ENCODE data around the gene GNB1L. TPM values are rescaled to one million over a fixed set of nuclear protein-coding genes. Genes with fewer than 3 reads are reported as not detected.

GNB1L gene
- total RNA-seq, 4 donors from 2014 or later: 4.6 to 8.7 (median 6.8) TPM

- no peak for DNase-seq (ENCODE audit: extremely low spot score)
- Histone ChIP-seq H3K9me3 (no peaks in the 10 kb centered on the region), H3K36me3 (no peaks in the 10 kb centered on the region), H3K27ac (replicated peaks in 1 of 4) (no peak overlapping the region), H3K4me1 (peaks cover 0 to 4% (median under 1%) of the 10 kb centered on the region in 4 donors), H3K4me3 (no peak overlapping the region), H3K27me3 (peaks cover 0 to 44% (median 0%) of the 10 kb centered on the region in 4 donors)
- no peak for TF ChIP-seq POLR2AphosphoS5 (IDR thresholded peaks at IDR 0.05)
- TF ChIP-seq POLR2A (IDR thresholded peaks at IDR 0.05; ENCODE audit: low read depth): no peak
- TF ChIP-seq EP300 (IDR thresholded peaks at IDR 0.05): no peak
- TF ChIP-seq CTCF (IDR thresholded peaks at IDR 0.05): no peak
- intact Hi-C loops (cut with DNase I): no loop called here
- WGBS: 84% methylated on average over 14 of the region's 15 CpGs
Measured at GRCh38 chr22:19740586-19740985, 114.1 kb downstream of the GNB1L start.

GRCh38 chr22:19739911-19740449, 114.7 kb downstream of the GNB1L start:
- no peaks in the 10 kb centered on the region for H3K4me1 ChIP-seq
- intact Hi-C loops (cut with DNase I): no loop called here
- TF ChIP-seq POLR2A (IDR thresholded peaks at IDR 0.05; ENCODE audit: low read depth): no peak
- no peak for TF ChIP-seq CTCF (IDR thresholded peaks at IDR 0.05)
- no peak for TF ChIP-seq POLR2AphosphoS5 (IDR thresholded peaks at IDR 0.05)
- no peak for TF ChIP-seq EP300 (IDR thresholded peaks at IDR 0.05)
- H3K9me3 ChIP-seq: no peaks in the 10 kb centered on the region
- H3K36me3 ChIP-seq: no peaks in the 10 kb centered on the region
- peaks cover 0 to 44% (median 0%) of the 10 kb centered on the region in 4 donors for H3K27me3 ChIP-seq
- WGBS: 85% methylated on average over 5 of the region's 7 CpGs
- no peak for DNase-seq (ENCODE audit: extremely low spot score)
- H3K4me3 ChIP-seq: no peak overlapping the region
- no peak overlapping the region for H3K27ac ChIP-seq (replicated peaks in 1 of 4)

- no peak for DNase-seq (ENCODE audit: extremely low spot score)
- no peak for TF ChIP-seq POLR2AphosphoS5 (IDR thresholded peaks at IDR 0.05)
- no peak for TF ChIP-seq POLR2A (IDR thresholded peaks at IDR 0.05; ENCODE audit: low read depth)
- TF ChIP-seq CTCF (IDR thresholded peaks at IDR 0.05): no peak
- TF ChIP-seq EP300 (IDR thresholded peaks at IDR 0.05): no peak
- Histone ChIP-seq H3K4me1 (no peaks in the 10 kb centered on the region), H3K36me3 (no peaks in the 10 kb centered on the region), H3K4me3 (no peak overlapping the region), H3K27ac (replicated peaks in 1 of 4) (no peak overlapping the region), H3K27me3 (peaks cover 0 to 44% (median 0%) of the 10 kb centered on the region in 4 donors), H3K9me3 (no peaks in the 10 kb centered on the region)
- WGBS: 44% methylated on average over 5 of the region's 16 CpGs
- intact Hi-C loops (cut with DNase I): no loop called here
Measured at GRCh38 chr22:19739448-19739895, 115.2 kb downstream of the GNB1L start.

- DNase-seq (ENCODE audit: extremely low spot score): no peak
- peaks cover 0 to 44% (median 0%) of the 10 kb centered on the region in 4 donors for H3K27me3 ChIP-seq
- intact Hi-C loops (cut with DNase I): no loop called here
- no peak overlapping the region for H3K27ac ChIP-seq (replicated peaks in 1 of 4)
- no peaks in the 10 kb centered on the region for H3K4me1 ChIP-seq
- no peak for TF ChIP-seq POLR2AphosphoS5 (IDR thresholded peaks at IDR 0.05)
- no peak for TF ChIP-seq EP300 (IDR thresholded peaks at IDR 0.05)
- no peak for TF ChIP-seq POLR2A (IDR thresholded peaks at IDR 0.05; ENCODE audit: low read depth)
- TF ChIP-seq CTCF (IDR thresholded peaks at IDR 0.05): no peak
- H3K4me3 ChIP-seq: no peak overlapping the region
- 78% methylated on average over 22 of the region's 31 CpGs for WGBS
- no peaks in the 10 kb centered on the region for H3K36me3 ChIP-seq
- H3K9me3 ChIP-seq: no peaks in the 10 kb centered on the region
Measured at GRCh38 chr22:19738664-19739447, 115.8 kb downstream of the GNB1L start.

Data from esophagus muscularis mucosa (tissue), 4 donors.